ENCODE measurements around the gene MBL2. TPM values are rescaled to one million over a fixed set of nuclear protein-coding genes. Genes with fewer than 3 reads are reported as not detected.

MBL2 gene
- total RNA-seq, 1 experiment from 2014 or later = not detected

DNA sequence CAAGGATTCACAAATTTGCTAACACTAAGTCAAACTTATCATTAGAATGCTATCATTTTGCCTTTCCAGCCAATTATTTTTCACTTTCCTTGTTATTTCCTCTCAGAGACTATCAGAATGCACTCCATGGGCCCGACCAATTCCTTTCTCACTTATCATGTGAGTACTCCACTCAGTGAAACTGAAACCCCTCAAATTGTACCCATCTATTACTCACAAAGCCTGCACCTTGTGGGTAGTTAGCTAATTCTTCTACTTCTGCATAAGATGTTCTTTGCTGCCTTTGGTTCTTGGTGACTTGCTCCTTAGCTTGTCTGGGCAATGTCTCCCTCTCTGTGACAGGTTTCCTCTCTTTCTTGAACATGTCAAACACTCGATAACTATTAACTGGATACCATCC is 35.2 kb upstream of the MBL2 start:
- no peaks in the 10 kb centered on the region for H3F3A ChIP-seq (ENCODE audit: insufficient read depth, low read depth)
- H3K4me3 ChIP-seq = no peak overlapping the region
- no peaks in the 10 kb centered on the region for H3K9me2 ChIP-seq (ENCODE audit: insufficient read depth)
- no peaks in the 10 kb centered on the region for H3K27me3 ChIP-seq (ENCODE audit: insufficient read depth, low read depth)
- no peak overlapping the region for H2AFZ ChIP-seq
- intact Hi-C loops (cut with micrococcal nuclease; ENCODE audit: unreplicated experiment) = no loop called here
- no TSS peak for BruUV-seq (replicated peaks)
- no peak overlapping the region for H3K27ac ChIP-seq
- TF ChIP-seq, protein P1, sequence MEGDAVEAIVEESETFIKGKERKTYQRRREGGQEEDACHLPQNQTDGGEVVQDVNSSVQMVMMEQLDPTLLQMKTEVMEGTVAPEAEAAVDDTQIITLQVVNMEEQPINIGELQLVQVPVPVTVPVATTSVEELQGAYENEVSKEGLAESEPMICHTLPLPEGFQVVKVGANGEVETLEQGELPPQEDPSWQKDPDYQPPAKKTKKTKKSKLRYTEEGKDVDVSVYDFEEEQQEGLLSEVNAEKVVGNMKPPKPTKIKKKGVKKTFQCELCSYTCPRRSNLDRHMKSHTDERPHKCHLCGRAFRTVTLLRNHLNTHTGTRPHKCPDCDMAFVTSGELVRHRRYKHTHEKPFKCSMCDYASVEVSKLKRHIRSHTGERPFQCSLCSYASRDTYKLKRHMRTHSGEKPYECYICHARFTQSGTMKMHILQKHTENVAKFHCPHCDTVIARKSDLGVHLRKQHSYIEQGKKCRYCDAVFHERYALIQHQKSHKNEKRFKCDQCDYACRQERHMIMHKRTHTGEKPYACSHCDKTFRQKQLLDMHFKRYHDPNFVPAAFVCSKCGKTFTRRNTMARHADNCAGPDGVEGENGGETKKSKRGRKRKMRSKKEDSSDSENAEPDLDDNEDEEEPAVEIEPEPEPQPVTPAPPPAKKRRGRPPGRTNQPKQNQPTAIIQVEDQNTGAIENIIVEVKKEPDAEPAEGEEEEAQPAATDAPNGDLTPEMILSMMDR (conservative IDR thresholded peaks at IDR 0.05) = no peak
- TF ChIP-seq EZH2 (IDR thresholded peaks at IDR 0.05; ENCODE audit: low read depth) = no peak
- ChIA-PET CTCF (no interaction called here), POLR2A (ENCODE audit: unreplicated experiment) (no interaction called here)
- H3K9me3 ChIP-seq (ENCODE audit: insufficient read depth, low read depth) = no peaks in the 10 kb centered on the region
- DNase-seq = no peak
- no peaks in the 10 kb centered on the region for H3K79me2 ChIP-seq (ENCODE audit: low read depth)
- H3K4me2 ChIP-seq = no peak overlapping the region
- no peaks in the 10 kb centered on the region for H3K36me3 ChIP-seq (ENCODE audit: low read depth)
- no peaks in the 10 kb centered on the region for H3K4me1 ChIP-seq (replicated peaks; ENCODE audit: insufficient read depth)
- no peaks in the 10 kb centered on the region for H4K20me1 ChIP-seq (ENCODE audit: insufficient read depth)

DNA sequence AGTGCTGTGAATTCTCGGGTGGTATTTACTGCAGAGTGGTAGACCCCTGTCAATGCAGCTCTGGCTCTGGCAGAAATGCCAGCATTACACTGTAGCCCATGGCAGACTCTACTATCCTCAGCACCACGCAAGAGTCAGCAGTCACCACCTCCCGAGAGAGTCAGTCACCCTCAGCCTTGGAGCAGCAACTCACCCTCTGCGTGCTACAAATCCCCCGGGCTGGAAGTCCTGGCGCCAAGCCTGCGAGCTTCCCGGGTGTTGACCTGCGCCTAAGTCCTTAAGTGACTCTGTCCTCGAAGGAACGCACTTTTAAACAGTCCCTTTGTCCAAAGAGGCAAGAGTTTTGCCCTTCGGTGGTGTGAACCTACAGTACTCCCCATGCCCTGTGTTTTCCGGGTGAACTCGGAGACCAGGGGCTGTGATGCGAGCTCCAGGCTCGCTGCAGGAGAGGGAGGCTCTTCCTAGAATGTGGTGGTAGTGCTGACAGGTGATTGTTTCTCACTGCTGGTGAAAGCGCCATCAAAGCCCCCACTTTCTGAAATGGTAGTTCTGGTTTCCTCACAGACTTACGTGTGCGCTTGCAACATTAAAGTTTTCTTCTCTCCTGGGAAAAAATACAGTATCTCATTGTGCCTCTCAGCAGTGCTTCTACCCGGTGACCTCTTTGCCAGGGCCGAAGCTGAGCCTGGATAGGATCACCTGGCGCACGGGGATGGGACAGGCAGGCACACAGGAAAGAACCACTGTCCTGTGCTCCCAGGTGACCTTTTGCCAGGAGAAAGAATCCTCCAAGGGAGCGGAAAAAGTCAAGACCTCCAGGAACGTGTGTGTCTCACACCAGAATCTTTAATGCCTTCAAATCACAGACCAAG is 33.1 kb upstream of the MBL2 start:
- no TSS peak for BruUV-seq (replicated peaks)
- H3K4me2 ChIP-seq = no peak overlapping the region
- CTCF ChIA-PET = no interaction called here
- H3K27ac ChIP-seq = no peak overlapping the region
- H3K4me1 ChIP-seq (replicated peaks; ENCODE audit: insufficient read depth) = no peaks in the 10 kb centered on the region
- H3K27me3 ChIP-seq (ENCODE audit: insufficient read depth, low read depth) = no peaks in the 10 kb centered on the region
- no peak overlapping the region for H2AFZ ChIP-seq
- intact Hi-C loops (cut with micrococcal nuclease; ENCODE audit: unreplicated experiment) = no loop called here
- no peak for TF ChIP-seq EZH2 (IDR thresholded peaks at IDR 0.05; ENCODE audit: low read depth)
- TF ChIP-seq, protein P1 (conservative IDR thresholded peaks at IDR 0.05) = no peak
- no peaks in the 10 kb centered on the region for H3K79me2 ChIP-seq (ENCODE audit: low read depth)
- POLR2A ChIA-PET (ENCODE audit: unreplicated experiment) = no interaction called here
- no peaks in the 10 kb centered on the region for H3K9me2 ChIP-seq (ENCODE audit: insufficient read depth)
- no peaks in the 10 kb centered on the region for H3K36me3 ChIP-seq (ENCODE audit: low read depth)
- no peaks in the 10 kb centered on the region for H3F3A ChIP-seq (ENCODE audit: insufficient read depth, low read depth)
- H3K4me3 ChIP-seq = no peak overlapping the region
- H4K20me1 ChIP-seq (ENCODE audit: insufficient read depth) = no peaks in the 10 kb centered on the region
- H3K9me3 ChIP-seq (ENCODE audit: insufficient read depth, low read depth) = no peaks in the 10 kb centered on the region
- no peak for DNase-seq

DNA sequence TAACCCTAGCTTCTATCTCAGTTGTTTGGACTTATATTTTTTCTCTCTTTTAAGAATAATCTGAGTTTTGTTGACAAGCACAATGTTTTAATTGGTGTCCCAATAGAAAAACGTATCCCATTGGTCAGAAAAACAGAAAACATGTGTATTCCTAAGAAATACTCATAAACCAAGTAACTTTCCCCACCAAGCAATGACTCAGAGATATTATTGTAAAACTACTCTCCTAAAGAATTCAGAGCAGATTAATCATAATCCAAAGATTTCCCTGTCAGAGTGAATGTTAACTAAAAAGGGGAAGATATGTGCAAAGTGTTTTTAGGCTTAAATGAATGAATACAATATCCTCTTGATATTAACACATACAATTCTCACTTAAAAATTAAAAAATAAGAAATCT is 29.4 kb upstream of the MBL2 start:
- Histone ChIP-seq H3K9me3 (ENCODE audit: insufficient read depth, low read depth) (peaks cover 5% of the 10 kb centered on the region; the same call in 1 of the 2 replicates), H3K4me3 (no peak overlapping the region), H4K20me1 (ENCODE audit: insufficient read depth) (no peaks in the 10 kb centered on the region), H3F3A (ENCODE audit: insufficient read depth, low read depth) (no peaks in the 10 kb centered on the region), H3K27me3 (ENCODE audit: insufficient read depth, low read depth) (no peaks in the 10 kb centered on the region), H3K4me1 (replicated peaks; ENCODE audit: insufficient read depth) (no peaks in the 10 kb centered on the region), H3K9me2 (ENCODE audit: insufficient read depth) (no peaks in the 10 kb centered on the region), H3K36me3 (ENCODE audit: low read depth) (no peaks in the 10 kb centered on the region), H2AFZ (no peak overlapping the region), H3K4me2 (no peak overlapping the region), H3K27ac (peak overlapping the region; percentile 35), H3K79me2 (ENCODE audit: low read depth) (no peaks in the 10 kb centered on the region)
- no TSS peak for BruUV-seq (replicated peaks)
- TF ChIP-seq, protein P1 (conservative IDR thresholded peaks at IDR 0.05) = no peak
- TF ChIP-seq EZH2 (IDR thresholded peaks at IDR 0.05; ENCODE audit: low read depth) = no peak
- intact Hi-C loops (cut with micrococcal nuclease; ENCODE audit: unreplicated experiment) = no loop called here
- ChIA-PET POLR2A (ENCODE audit: unreplicated experiment) (no interaction called here), CTCF (no interaction called here)
- peak in 1 of 2 experiments; percentile 72 for DNase-seq
